ENCODE data around the gene NUTM2A.
"Not testable (repeated sequence)": the region's sequence is repeated elsewhere in the genome, so short reads cannot be mapped to it uniquely, and the experiment has no call there.

Gene NUTM2A, protein sequence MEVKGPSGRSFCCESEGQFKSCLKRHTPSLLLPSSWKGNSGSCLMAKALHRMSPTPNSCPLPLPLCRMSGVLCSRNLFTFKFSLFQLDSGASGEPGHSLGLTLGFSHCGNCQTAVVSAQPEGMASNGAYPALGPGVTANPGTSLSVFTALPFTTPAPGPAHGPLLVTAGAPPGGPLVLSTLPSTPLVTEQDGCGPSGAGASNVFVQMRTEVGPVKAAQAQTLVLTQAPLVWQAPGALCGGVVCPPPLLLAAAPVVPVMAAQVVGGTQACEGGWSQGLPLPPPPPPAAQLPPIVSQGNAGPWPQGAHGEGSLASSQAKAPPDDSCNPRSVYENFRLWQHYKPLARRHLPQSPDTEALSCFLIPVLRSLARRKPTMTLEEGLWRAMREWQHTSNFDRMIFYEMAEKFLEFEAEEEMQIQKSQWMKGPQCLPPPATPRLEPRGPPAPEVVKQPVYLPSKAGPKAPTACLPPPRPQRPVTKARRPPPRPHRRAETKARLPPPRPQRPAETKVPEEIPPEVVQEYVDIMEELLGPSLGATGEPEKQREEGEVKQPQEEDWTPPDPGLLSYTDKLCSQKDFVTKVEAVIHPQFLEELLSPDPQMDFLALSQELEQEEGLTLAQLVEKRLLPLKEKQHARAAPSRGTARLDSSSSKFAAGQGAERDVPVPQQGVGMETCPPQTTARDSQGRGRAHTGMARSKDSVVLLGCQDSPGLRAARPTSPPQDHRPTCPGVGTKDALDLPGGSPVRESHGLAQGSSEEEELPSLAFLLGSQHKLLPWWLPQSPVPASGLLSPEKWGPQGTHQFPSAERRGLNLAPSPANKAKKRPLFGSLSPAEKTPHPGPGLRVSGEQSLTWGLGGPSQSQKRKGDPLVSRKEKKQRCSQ

DNA sequence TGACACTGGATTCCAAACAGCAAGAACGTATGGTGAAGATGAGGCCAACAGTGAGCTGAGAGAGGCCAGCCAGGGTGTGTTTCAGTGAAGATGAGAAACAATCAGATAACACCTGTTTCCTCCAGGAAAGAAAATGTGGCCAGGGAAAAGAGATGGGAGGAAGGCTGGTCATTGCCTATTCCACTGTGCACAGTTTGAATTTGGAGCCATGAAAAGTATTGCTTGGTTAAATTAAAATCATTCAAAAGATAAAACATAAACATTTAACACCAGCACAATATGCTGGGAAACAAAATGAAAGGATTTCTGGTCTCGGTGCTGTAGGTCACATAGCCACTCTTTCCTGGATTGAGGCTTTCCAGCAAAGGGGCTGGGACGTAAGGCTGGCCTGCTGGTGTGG, at the start of gene NUTM2A:
NUTM2A (plus strand) TSS at position 301 of the 400 bp plus-strand sequence. CDS start 383 bp downstream, outside the sequence.
- DNase-seq = not testable (repeated sequence)

DNA sequence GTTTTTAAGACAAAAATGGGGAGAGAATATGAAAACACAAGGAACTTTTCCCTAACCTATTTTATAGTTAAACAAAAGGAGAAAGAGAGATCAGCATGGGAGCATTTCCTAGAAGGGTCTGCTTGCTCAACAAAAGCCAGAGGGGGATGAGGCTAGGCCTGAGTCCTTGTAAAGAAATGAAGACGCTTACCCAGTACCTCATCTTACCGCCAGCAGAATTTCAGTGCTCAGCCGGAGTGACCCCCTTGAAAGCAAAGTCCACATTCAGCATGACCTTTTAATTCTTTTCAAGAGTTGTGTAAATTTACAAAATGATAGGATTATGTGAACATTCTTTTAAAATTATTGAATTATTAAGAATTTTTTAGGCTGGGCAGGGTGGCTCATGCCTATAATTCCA, 47.7 kb upstream of the NUTM2A start:
- not testable (repeated sequence) for DNase-seq

DNA sequence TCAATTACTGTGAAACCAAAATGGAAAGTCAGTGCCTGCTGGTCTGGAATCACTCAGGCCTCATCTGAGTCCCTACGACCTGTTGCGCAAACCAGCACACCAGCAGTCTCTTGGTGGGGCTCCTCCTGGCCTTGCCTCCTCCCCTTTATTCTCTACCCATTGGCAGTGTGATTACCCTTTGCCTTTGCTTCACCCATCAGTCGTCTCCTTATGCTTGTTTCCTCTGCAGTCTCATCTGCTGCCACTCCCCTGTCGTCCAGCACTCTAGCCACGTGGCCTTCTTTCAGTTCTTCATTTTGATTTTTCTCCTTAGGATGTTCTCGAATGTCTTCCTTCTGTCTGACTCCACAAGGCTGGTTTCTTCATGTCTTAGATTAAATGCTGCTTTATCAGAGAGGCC, 40.8 kb upstream of the NUTM2A start:
- DNase-seq = not testable (repeated sequence)

DNA sequence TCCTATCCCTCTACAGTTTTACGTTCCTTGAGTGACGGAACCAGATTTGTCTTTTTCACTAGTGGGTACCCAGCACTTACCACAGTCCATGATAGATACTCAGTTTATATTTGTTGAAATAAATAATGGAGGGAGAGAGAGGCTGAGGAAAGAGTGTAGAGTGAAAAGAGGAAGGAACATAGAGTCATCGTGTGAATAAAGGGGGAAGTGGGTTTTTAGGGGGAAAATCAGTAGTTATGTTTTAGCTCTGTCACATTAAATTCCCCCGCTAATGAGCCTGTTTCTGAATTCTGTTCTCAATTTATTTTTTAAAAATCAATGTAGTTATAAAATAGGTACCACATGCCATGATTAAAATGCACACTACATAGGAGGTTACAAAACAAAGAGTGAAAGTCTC, 39.2 kb upstream of the NUTM2A start:
- not testable (repeated sequence) for DNase-seq

DNA sequence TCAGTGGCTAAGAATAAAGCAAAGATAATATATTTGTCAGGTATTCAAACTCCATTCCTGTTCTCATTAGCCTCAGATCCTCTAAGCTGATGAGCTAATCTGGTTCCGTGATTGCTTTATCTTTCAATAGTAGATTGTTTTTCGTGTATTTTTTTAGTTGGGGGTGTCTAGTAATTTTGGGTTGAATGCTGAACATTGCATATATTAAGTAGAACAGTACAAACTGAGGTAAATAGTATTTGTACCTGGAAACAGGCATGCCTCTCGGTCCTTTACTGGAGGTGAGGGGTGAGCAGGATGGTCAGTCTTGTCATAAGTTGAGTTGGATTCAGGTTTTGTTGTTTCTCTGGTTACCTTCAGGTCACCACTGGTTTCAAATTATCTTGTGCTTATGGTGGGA, 37.7 kb upstream of the NUTM2A start:
- not testable (repeated sequence) for DNase-seq

DNA sequence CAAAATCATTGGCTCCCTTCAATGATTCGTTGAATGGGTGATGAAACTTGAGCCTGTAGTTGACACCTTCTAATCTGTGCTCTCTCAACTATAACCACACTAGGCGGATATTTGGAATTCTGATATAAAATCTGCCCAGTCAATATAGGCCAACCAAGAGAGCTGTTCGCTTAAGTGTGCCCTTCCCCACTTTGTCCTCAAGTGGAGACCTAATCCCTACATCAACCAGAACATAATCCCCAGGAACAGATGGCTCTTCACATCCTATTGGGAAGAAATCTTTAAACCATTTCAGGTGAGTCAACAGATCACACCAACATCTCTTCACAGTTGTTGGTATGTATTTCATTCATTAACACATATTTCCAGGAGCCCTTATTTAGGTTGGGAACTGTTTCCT, 33.4 kb upstream of the NUTM2A start:
- not testable (repeated sequence) for DNase-seq

DNA sequence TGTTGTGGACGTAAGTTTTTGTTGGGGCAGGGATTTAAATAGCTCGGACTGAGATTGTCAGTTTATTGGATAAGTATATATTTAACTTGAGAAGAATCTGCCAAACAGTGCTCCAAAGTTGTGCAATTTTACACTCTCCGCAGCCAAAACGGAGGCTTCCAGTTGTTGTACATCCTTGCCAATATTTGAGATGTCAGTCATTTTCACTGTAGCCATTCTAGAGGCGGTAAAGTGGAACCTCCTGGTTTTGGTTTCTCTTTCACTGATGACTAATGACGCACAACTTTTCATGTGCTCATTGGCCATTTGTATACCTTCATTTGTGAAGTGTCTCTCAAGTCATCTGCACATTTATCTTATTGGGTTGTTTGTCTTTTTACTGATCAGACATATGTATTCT, 24.3 kb upstream of the NUTM2A start:
- DNase-seq = peak; percentile 16

DNA sequence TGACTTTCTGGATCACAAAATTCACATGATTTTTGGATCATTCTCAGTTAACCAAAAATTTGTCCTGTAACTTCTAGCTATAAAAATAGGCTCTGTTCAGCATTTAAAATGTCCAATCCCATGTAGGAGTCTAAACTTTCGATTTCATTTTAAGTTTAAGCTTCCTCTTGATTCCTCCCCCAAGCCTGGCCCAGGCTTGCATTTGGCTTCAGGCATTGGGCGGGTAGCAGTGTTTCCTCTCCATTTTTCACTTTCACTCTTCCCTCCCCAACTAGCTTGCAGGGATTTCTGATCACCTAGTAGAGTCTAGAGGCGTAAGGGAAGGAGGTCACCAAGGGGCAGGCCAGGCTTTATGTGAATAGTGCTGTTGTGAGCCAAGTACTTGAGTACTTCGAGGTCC, 20.4 kb upstream of the NUTM2A start:
- DNase-seq = peak; percentile 15

DNA sequence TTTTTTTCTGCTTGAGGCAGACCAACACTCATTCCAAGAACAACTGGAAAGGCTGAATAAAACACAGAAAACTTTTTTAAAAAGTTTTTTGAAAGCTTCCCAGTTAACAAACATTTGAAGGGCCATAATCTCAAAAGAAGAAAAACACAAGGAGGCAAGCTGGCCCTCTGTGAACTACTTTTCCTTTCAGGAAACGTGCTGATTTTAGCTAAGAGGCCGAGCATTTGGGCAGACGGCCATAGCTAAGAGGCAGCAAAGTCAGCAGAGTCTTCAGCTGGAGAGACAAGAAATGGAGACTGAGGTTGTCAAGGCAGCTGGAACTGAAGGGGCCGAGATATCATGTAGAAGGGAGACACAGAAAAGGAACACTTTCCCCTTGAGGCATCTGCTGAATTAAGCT, 18.3 kb upstream of the NUTM2A start:
- not testable (repeated sequence) for DNase-seq

DNA sequence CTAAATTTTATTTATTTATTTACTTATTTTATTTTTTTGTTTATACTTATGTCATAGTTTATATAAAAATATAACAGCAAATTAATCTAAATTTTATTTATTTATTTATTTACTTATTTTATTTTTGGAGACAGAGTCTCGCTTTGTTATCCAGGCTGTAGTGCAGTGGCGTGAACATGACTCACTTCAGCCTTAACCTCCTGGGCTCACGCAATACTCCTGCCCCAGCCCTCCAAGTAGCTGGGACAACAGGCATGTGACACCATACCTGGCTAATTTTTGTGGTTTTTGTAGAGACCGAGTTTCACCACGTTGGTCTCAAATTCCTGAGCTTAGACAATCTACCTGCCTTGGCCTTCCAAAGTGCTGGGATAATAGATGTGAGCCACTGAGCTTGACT, 14.9 kb upstream of the NUTM2A start:
- not testable (repeated sequence) for DNase-seq

DNA sequence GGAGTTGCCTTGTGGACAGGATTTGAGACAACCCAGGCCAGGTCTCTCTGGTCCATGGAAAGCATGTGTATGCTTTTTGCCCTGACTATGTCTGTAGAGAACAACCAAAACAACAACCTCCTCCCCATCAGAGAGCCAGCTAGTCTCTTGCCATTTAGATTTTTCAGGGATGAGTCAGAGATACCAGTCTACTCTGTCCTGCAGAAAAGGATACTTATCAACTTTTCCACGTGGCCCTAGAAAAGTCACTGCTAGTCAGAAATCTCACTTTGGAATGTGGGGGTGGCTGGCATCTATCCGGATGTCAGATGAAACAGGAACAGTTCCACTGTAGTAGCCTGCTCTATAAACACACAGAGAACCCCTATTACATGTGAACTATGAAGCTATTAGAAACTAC, 13.4 kb upstream of the NUTM2A start:
- DNase-seq = peak; percentile 76

DNA sequence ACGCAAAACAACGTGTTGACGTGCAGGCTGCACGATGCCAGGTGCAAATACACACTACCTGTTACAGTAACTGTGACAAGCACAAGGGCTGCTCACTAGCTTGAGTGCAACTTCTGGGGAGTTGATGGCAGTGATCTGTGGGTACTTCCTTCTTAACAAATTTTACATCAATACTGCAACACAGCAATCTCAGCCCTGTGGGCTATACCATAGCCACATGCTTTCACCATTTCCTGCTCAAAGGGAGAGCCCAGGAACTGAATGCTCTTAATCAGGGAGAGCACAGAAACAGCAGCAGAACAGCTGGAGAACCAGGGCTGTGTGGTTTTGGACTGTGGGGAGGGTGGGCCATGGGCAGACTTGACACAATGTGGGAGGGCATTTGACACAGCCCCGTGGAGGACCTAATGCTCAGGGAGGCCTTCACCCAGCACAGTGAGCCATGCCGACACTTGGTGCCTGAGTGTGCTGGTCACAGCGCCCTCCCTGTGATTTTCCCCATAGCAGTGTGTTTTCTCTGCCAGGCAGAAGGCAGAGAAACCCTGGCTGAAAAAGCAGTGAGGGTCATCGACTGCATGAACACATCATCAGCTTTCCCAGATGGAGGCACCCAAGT, 12.0 kb upstream of the NUTM2A start:
- not testable (repeated sequence) for DNase-seq

DNA sequence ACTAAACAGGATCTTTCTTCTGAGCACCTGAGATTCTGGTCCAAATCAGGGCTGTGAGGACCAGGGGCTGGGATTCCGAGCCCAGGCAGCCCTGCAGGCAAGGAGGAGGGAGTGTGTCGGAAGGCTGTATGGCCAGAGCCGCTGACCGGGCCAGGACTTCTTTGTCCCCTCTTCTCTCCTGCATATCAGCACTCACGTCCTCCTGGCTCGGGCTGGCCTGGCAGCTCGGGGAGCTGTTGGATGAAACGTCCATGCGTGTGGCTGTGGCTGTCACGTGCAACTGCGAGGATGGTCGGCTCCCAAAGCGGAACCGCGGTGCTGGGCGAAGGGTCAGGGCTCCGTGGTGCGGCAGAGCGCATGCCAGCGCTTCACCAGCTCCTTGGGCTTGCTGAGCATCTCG, 11.4 kb upstream of the NUTM2A start:
- not testable (repeated sequence) for DNase-seq

DNA sequence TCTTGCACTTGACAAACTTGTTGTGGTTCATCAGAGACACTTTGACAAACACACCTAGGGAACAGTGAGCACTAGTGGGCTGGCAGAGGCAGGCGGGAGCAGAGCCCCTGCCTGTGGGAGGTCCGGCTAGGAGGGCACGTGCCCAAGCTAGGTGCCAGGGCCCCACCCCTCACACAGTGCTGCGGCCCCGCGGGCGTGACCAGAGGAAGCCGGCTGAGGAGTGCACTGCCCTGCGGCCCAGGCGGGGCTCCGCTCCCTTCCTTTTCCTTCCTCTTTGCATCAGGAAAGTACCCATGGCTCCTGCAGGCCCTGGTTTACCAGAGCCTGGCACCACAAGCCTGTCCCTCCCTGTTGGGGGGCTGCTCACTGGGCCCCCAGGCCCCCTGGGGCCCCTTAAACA, 9.1 kb upstream of the NUTM2A start:
- not testable (repeated sequence) for DNase-seq

DNA sequence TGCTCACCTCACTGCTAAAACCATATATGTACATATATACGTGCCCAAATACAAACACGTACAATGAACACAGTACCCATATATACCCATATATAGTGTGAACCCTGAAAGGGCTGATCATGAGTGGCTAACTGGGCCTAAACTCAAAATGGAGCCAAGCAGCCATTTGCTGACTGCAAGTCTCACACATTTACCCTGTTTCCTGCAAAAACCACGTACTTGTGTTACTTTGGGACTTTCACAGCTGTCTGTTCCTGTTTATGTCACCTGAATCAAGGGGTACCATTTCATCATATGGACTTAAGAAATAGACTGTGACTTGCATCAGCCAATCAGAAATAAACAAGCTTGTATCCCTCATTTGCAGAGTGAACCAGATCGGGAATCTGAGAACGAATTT, 5.9 kb upstream of the NUTM2A start:
- DNase-seq = not testable (repeated sequence)

DNA sequence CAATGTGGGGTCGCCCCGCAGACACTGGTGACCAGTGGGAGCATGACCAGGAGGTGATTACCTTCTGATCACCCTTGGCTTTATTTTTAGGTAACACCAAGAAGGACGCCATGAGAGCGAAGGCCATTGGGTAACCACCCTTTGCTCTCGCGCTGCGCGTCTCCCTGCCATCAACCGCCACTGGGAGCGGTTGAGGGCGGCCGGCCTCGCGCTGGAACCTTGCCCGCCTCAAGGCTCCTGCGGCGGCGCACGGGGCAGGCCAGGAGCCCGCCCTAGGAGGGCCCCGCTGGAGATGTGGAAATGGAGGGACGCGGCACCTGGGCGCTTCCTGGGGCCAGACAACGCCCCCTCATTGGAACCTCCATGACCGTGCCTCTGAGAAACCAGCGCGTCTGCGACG, 2.5 kb upstream of the NUTM2A start:
- not testable (repeated sequence) for DNase-seq

DNA sequence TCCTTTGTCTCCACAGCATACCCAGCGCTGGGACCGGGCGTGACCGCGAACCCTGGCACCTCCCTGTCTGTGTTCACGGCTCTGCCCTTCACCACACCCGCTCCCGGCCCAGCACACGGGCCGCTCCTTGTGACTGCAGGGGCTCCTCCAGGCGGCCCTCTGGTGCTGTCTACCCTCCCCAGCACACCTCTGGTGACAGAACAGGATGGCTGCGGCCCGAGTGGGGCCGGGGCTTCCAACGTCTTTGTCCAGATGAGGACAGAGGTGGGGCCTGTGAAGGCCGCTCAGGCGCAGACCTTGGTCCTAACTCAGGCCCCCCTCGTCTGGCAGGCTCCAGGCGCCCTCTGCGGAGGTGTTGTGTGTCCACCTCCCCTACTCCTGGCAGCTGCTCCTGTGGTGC, 3.0 kb downstream of the NUTM2A start:
- not testable (repeated sequence) for DNase-seq

DNA sequence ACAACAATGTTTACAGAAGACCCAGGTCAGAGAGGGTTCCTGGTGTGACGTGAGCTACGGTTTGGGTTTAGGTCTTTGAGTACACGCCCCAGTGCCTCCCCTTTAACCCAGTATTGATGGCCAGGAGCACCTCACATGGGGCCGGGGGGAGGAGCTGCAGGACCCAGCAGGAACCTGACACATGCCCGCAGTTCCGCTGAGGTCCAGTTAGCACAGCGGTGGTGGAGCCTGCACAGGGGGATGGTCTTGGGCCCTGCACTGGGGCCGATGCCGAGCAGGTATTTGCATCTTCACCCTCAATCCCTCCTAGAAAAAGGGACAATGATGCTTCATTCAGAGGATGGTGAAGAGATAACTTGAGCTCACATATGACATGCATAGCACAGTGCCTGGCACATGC, 4.0 kb downstream of the NUTM2A start:
- DNase-seq = not testable (repeated sequence)

DNA sequence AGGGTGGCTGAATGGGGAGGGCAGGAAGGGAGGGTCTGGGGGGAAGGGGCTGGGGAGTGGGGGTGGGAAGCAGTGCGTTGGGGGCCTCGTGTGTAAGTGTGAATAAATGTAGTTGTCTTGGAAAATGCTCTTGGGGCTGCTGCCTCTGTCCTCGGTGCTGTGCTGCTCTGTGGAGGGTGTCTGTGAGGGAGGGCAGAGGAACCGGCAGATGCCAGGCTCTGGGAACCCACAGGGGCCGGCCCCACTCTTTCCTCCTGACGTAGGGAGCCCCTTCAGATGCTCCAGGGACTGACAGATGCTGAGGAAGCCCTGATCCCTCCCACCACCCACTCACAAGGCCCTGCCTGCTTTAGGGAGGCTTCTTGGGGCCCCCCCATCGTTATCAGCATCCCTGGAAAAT, 9.6 kb downstream of the NUTM2A start:
- not testable (repeated sequence) for DNase-seq

DNA sequence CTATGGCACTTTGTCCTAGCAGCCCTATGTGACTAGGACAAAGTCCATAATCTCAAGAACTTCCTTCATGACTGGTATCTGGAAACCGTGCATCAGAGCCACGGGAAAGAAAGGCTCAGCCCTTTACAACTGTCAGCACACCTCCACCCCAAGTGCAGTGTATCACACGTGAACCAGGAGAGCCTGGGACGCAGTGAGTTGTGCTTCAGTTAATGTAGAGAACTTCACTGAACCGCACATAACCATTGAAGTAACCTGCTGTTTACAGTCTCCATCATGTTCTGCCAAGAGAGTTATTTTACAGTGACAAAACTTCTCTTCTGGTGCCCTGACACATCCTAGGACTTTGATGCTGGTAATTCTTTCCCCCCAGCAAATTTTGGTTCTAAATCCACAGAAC, 12.0 kb downstream of the NUTM2A start:
- DNase-seq = not testable (repeated sequence)

DNA sequence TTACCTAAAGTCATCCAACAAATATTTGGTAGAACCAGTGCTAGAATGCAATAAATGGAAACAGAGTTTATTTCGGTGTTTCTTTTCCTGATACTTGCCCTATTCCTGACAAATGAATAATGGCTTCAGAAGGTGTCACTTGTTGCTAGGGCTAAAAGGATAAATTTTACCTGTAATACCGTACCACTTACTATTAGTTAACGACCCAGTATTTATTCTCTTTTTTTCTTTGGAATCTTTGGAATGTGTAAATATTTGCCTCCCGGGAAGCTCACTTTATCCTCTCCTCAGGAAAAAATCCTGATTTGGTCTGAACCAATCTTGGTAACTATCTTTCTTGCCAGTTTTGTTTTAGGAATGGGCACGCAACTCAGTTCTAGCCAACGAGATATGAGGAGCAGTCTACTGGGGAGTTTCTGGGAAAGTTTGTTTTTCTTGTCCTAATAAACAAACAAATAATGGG, 14.1 kb downstream of the NUTM2A start:
- DNase-seq = not testable (repeated sequence)

DNA sequence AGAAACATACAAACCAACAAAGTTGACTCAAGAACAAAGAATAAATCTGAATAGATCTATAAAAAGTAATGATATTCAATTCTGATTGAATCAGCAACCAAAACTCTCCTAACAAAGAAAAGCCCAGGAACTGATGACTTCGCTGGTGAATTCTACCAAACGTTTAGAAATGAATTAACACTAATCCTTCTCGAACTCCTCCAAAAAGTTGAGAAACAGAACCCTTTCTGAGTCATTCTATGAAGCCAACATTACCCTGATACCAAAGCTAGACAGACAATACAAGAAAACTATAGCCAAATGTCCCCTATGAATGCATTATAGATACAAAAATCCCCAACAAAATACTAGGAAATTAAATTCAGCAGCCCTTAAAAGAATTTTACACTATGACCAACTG, 16.9 kb downstream of the NUTM2A start:
- not testable (repeated sequence) for DNase-seq

DNA sequence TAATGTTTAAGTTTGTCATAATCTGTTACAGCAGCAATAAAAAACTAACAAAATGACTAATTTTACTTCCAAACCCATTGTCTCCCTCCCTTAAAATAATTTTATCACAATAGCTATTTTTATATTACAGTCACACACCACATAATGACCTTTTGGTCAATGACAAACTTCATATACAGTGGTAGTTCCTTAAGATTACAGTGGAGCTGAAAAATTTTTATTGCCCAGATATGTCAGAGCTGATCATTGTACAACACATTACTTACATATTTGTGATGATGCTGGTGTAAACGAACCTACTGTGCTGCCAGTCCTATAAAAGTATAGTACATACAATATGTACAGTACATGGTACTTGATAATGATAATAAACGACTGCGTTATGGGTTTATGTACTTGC, 22.1 kb downstream of the NUTM2A start:
- DNase-seq = peak; percentile 17

Measured in EL (cell line).